HG03378 (cell line): Measurements from ENCODE around the gene ARHGAP26.
"Not testable (repeated sequence)": the region's sequence is repeated elsewhere in the genome, so short reads cannot be mapped to it uniquely, and the experiment has no call there.

Source experiments
- ATAC-seq: cut with Tn5 transposase; IDR thresholded peaks from one replicate; pipeline ENCODE4 v1.9.1; 2021; ENCODE audit warnings: mild to moderate bottlenecking, moderate library complexity; ENCODE audit not compliant: unreplicated experiment

The ARHGAP26 gene

DNA sequence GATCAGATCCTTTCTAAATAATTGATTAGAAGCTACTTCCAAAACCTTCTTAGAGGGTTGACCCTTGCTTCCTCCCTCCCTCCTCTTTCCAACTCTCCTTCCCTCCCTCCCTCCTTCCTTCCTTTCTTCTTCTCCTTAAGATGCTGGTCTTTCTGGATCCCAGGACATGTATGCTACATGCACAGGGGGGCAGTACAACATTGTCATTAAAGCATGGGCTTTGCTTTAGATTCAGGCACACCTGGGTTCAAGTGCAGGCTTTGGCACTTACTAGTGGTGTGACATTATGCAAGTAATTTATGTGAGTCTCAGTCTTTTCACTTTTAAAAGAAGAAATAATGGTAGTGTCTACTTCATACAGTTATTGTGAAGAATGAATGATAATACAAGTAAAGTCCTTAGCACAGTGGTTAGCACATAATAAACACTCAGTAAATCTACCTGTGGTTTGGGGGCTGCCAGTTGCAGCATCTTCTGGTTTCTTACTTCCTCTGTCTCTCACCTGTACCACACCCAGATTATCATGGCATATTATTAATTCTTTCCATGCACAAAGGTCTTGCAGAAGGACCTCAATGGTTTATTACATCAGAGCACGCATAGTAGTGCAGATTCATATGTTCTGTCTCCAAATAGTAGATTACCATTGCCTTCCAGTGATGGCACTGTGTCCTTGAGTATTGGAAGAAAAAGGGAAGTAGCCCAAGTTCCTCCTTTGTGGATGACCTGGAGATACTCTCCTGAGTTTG, 154.1 kb downstream of the ARHGAP26 start:
- ATAC-seq, result no peak

GRCh38 chr5:142925795-142926194, 155.6 kb downstream of the ARHGAP26 start:
- no peak for ATAC-seq

DNA sequence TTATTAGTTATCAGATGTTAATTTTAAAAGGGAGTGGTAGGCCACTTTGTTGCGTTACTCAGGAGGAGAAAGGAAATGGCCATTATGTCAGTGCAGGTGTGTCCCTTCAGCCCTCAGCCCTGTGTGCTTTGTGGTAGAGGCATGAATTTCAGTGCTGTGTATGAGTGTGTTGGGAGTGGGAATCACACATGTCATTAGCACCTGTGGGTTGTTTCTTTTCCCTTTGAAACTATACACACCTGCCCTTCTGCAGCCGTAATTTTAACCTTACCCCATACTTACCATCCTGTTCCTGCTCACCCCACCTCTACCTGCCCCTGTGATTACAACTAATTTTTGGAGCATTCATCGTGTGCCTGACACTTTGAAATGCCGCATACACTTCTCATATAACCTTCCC, 156.4 kb downstream of the ARHGAP26 start:
- no peak for ATAC-seq

- not testable (repeated sequence) for ATAC-seq
Measured at GRCh38 chr5:142928999-142929398, 158.8 kb downstream of the ARHGAP26 start.

- no peak for ATAC-seq
Measured at GRCh38 chr5:142929587-142929986, 159.4 kb downstream of the ARHGAP26 start.

- ATAC-seq, result no peak
Measured at GRCh38 chr5:142930395-142931110, 160.4 kb downstream of the ARHGAP26 start.

DNA sequence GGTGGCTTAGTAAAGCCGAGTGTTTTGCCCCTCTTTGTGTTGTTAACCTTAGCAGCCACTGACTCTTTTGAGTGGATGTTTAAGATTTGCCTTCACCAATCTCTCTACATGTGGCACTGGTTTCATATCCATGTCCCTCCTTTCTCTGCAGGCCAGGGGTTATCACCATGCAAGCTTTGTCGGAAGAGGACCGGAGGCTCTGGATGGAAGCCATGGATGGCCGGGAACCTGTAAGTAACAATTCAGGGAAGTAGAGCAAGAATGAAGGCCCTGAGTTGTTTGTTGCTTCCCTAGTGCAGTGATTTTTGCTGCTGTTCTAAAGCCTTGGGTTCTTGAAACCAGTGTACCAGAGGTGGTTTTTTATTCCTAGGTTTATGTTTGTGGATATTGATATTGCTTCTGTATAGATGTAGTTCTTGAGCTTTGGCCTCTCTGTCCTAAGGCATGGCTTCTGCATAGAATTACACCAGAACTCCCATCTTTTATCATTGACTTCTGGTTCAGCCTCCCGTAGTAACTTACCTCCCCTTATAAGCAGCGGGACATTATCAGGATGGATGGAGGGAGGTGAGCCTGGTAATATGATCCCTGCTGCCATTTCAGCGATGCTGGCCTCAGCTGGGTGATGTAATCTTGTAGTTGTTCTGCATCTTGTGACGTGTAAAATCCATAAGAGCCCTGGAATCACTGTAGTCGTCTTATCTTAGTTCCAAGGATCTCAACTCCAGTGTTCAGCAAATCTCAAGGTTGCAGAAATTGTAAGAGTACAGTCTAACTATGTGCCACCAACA, 161.9 kb downstream of the ARHGAP26 start:
- no peak for ATAC-seq

DNA sequence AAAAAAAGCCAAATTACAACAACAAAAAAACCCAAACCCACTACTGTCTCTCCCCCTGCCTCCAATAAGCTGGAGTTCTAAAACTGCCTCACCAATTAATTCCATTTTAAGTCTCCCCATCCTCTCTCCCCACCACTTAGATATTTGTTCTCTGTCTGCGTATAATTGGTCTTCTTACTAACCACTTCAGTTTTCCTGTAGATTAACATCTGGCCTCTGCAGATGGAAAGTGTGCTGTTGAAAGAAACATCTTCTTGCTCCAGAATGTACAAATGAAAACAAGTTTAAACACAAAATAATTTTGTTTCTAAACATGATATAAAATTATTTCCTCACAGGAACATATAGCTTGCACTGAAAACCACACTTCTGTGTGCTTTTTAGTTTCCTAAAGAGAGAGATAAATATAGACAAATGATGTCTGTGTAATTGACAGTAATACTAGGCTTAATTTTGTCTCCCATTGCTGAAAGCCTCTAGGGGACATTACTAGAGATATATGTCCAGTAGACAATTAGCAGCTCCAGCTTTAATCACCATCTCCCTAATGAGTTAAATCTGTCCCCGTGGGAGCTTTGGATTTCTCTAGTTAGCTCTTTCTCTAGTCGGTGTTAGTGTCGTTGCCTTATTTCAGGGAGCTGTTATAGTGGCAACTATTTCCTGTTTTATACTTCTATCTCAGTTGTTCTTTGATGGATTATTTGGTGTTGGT, 164.0 kb downstream of the ARHGAP26 start:
- no peak for ATAC-seq

- ATAC-seq, result no peak
Measured at GRCh38 chr5:142935014-142935413, 164.8 kb downstream of the ARHGAP26 start.

DNA sequence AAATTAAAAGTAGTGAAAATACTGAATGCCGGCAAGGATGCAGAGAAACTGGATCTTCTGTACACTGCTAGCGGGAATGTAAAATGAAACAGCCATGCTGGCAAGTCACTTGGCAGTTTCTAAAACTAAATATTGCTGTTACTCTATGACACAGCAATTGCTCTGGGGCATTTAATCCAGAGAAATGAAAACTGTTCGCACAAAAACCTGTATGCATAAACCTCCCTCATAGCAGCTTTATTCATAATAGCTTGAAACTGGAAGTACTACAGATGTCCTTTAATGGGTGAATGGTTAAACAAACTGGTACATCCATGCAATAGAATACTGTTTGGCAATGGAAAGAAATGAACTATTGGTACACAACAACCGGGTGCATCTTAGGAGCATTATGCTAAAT, 167.2 kb downstream of the ARHGAP26 start:
- ATAC-seq, result no peak

GRCh38 chr5:142938266-142938880, 168.2 kb downstream of the ARHGAP26 start:
- no peak for ATAC-seq

DNA sequence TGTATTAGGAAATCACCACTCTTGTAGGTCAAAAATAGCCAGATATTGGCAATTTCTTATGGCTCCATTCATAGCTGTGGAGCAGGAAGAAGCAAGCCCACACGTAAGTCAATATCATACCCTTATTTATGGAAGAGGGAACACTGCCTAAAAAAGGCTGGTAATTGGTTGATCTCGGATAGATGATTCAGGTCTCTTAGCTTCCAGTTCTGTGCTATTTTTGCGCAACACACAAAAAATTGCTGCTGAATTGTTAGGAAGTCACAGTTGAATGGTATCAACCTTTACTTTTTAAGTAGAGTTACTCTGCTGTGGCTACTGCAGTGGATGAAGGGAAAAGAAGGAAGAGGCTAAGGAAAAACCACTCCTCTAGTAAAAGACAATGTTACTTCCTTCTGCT, 168.8 kb downstream of the ARHGAP26 start:
- ATAC-seq, result no peak

GRCh38 chr5:142939884-142940283, 169.7 kb downstream of the ARHGAP26 start:
- ATAC-seq, result no peak

- no peak for ATAC-seq
Measured at GRCh38 chr5:142941245-142941644, 171.1 kb downstream of the ARHGAP26 start.

GRCh38 chr5:142942901-142943300, 172.7 kb downstream of the ARHGAP26 start:
- ATAC-seq, result no peak

GRCh38 chr5:142944140-142944539, 174.0 kb downstream of the ARHGAP26 start:
- ATAC-seq, result no peak

GRCh38 chr5:142945321-142945720, 175.1 kb downstream of the ARHGAP26 start:
- no peak for ATAC-seq

DNA sequence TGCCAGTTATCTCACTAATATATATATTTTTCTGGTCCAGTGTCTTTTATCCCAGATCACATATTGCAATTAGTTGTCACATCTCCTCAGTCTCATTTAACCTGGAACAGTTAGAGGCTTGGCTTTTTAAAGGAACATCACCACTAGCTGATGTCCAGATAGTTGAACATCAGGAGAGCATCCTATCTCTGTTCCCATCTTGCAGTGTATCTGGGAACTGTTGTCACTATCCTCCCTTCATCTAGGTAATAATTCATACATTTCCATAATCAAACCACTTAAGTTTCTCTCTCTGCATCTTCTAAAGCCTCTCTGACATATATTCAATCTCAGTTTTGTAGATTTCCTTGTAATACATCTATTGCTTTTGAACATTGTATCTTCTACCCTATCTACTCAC, 175.7 kb downstream of the ARHGAP26 start:
- ATAC-seq, result no peak

DNA sequence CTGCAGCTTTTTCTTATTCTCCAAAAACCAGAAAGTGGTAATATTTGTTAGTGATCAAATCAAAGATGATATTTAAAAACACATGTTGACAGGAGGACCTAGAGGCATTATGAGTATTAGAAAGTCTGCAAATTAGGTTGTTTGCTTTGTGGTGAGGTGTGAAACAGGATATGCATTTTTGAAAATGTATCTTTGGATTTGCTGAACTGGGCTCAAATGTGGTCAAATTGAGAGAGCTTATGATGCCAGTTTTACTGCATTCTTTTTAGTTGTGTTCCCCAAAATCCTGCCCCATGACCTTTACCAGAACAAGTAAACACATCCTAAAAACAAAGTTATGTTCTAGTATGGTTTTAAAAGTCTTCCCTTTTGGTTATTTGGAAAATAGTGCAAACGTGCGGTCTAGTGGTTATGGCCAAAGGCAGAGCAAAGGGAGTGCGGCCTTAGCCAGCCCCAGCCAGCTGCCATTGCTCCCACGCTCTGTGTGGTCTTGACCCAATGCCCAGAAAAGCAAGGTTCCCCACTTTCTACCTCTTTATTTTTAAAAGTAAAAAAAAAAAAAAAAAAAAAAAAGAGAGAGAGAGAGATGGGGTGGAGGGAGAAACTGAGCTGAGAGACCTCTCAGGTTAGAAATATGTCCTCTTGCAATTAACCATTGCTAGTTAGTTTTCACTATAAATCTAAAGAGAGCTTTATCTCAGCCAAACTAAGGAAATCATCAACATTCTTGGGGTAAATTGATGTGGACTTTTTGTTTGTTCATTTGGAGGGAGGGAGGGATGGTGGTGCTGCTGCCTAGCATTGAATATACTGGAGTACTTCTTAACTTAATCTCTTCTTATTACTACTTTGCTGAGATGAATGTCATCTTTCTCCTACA, 176.6 kb downstream of the ARHGAP26 start:
- no peak for ATAC-seq

GRCh38 chr5:142947427-142947709, 177.2 kb downstream of the ARHGAP26 start:
- ATAC-seq, result no peak
